ENCODE data around the gene CNPY1. TPM values are rescaled to one million over a fixed set of nuclear protein-coding genes. Genes with fewer than 3 reads are reported as not detected.
"Not testable (repeated sequence)": the region's sequence is repeated elsewhere in the genome, so short reads cannot be mapped to it uniquely, and the experiment has no call there.

Gene CNPY1
- total RNA-seq, 4 donors from 2014 or later = not detected

- H3K4me1 ChIP-seq = no peaks in the 10 kb centered on the region
- WGBS = 80% methylated on average over 16 of the region's 16 CpGs
- H3K4me3 ChIP-seq = no peak overlapping the region
- TF ChIP-seq POLR2A (IDR thresholded peaks at IDR 0.05; ENCODE audit: low read depth) (no peak), EP300 (IDR thresholded peaks at IDR 0.05) (no peak), CTCF (IDR thresholded peaks at IDR 0.05) (no peak), POLR2AphosphoS5 (IDR thresholded peaks at IDR 0.05) (no peak)
- peaks cover 0 to 71% (median 0%) of the 10 kb centered on the region in 4 donors for H3K27me3 ChIP-seq
- no peaks in the 10 kb centered on the region for H3K9me3 ChIP-seq
- no peak overlapping the region for H3K27ac ChIP-seq (replicated peaks in 1 of 4)
- no peaks in the 10 kb centered on the region for H3K36me3 ChIP-seq
- DNase-seq (ENCODE audit: extremely low spot score) = no peak
- intact Hi-C loops (cut with DNase I) = no loop called here
Observed at GRCh38 chr7:155523168-155523675, 23.1 kb downstream of the CNPY1 start.

- no peak for DNase-seq (ENCODE audit: extremely low spot score)
- no peak overlapping the region for H3K27ac ChIP-seq (replicated peaks in 1 of 4)
- H3K4me3 ChIP-seq = no peak overlapping the region
- no peaks in the 10 kb centered on the region for H3K36me3 ChIP-seq
- peaks cover 0 to 73% (median 0%) of the 10 kb centered on the region in 4 donors for H3K27me3 ChIP-seq
- no peak for TF ChIP-seq POLR2A (IDR thresholded peaks at IDR 0.05; ENCODE audit: low read depth)
- no peak for TF ChIP-seq CTCF (IDR thresholded peaks at IDR 0.05)
- TF ChIP-seq EP300 (IDR thresholded peaks at IDR 0.05) = no peak
- no peak for TF ChIP-seq POLR2AphosphoS5 (IDR thresholded peaks at IDR 0.05)
- intact Hi-C loops (cut with DNase I) = no loop called here
- no peaks in the 10 kb centered on the region for H3K4me1 ChIP-seq
- WGBS = 93% methylated on average over 14 of the region's 21 CpGs
- H3K9me3 ChIP-seq = no peaks in the 10 kb centered on the region
Observed at GRCh38 chr7:155521743-155522398, 24.5 kb downstream of the CNPY1 start.

GRCh38 chr7:155521007-155521742 is 25.2 kb downstream of the CNPY1 start:
- H3K4me1 ChIP-seq = no peaks in the 10 kb centered on the region
- intact Hi-C loops (cut with DNase I) = no loop called here
- WGBS = 76% methylated on average over 14 of the region's 14 CpGs

GRCh38 chr7:155520114-155520513 is 26.2 kb downstream of the CNPY1 start:
- DNase-seq (ENCODE audit: extremely low spot score) = no peak
- intact Hi-C loops (cut with DNase I) = no loop called here
- Histone ChIP-seq H3K4me1 (no peaks in the 10 kb centered on the region), H3K9me3 (no peaks in the 10 kb centered on the region), H3K27ac (replicated peaks in 1 of 4) (no peak overlapping the region), H3K36me3 (no peaks in the 10 kb centered on the region), H3K4me3 (no peak overlapping the region), H3K27me3 (peaks cover 0 to 83% (median 5%) of the 10 kb centered on the region in 4 donors)
- no peak for TF ChIP-seq CTCF (IDR thresholded peaks at IDR 0.05)
- TF ChIP-seq POLR2AphosphoS5 (IDR thresholded peaks at IDR 0.05) = no peak
- no peak for TF ChIP-seq EP300 (IDR thresholded peaks at IDR 0.05)
- no peak for TF ChIP-seq POLR2A (IDR thresholded peaks at IDR 0.05; ENCODE audit: low read depth)
- 66% methylated on average over 7 of the region's 7 CpGs for WGBS

More at GRCh38 chr7:155521007-155521742, 25.2 kb downstream of the CNPY1 start:
- peaks cover 0 to 73% (median 3%) of the 10 kb centered on the region in 4 donors for H3K27me3 ChIP-seq
- DNase-seq (ENCODE audit: extremely low spot score) = no peak
- no peaks in the 10 kb centered on the region for H3K36me3 ChIP-seq
- H3K4me3 ChIP-seq = no peak overlapping the region
- H3K9me3 ChIP-seq = no peaks in the 10 kb centered on the region
- TF ChIP-seq CTCF (IDR thresholded peaks at IDR 0.05) (no peak), EP300 (IDR thresholded peaks at IDR 0.05) (no peak), POLR2A (IDR thresholded peaks at IDR 0.05; ENCODE audit: low read depth) (no peak), POLR2AphosphoS5 (IDR thresholded peaks at IDR 0.05) (no peak)
- H3K27ac ChIP-seq (replicated peaks in 1 of 4) = no peak overlapping the region

GRCh38 chr7:155519358-155519757 is 27.0 kb downstream of the CNPY1 start:
- H3K4me1 ChIP-seq; intact Hi-C loops (cut with DNase I); H3K36me3 ChIP-seq; DNase-seq (ENCODE audit: extremely low spot score); H3K4me3 ChIP-seq; H3K27ac ChIP-seq (replicated peaks in 1 of 4); H3K9me3 ChIP-seq: not testable (repeated sequence)
- peaks cover 0 to 87% (median 7%) of the 10 kb centered on the region in 4 donors for H3K27me3 ChIP-seq
- WGBS = 93% methylated on average over 3 of the region's 3 CpGs
